Measurements from ENCODE around the gene KDM2B.

KDM2B gene

GRCh38 chr12:121512561-121512960, 68.3 kb downstream of the KDM2B start:
- Histone ChIP-seq H3K36me3 (ENCODE audit: insufficient read depth, low read length) (peaks cover 24% of the 10 kb centered on the region; the same call in 1 of the 2 replicates), H3K27ac (no peak overlapping the region), H3K9me3 (ENCODE audit: low read depth, low read length) (no peaks in the 10 kb centered on the region), H3K4me3 (no peak overlapping the region), H3K9ac (ENCODE audit: insufficient read length) (no peak overlapping the region)
- TF ChIP-seq POLR2AphosphoS5 (IDR thresholded peaks at IDR 0.05; ENCODE audit: borderline replicate concordance, low read depth, low read length), result no peak
- TF ChIP-seq EZH2 (IDR thresholded peaks at IDR 0.05), result no peak
- TF ChIP-seq FOXP2 (optimal IDR thresholded peaks at IDR 0.05; ENCODE audit: control extremely low read depth, extremely low read length, insufficient read depth), result no peak
- no peak for DNase-seq (ENCODE audit: low read depth, low spot score)

- no peak overlapping the region for H3K9ac ChIP-seq (ENCODE audit: insufficient read length)
- H3K9me3 ChIP-seq (ENCODE audit: low read depth, low read length), result no peaks in the 10 kb centered on the region
- TF ChIP-seq FOXP2 (optimal IDR thresholded peaks at IDR 0.05; ENCODE audit: control extremely low read depth, extremely low read length, insufficient read depth) (no peak), EZH2 (IDR thresholded peaks at IDR 0.05) (no peak)
- peaks cover 24% of the 10 kb centered on the region; the same call in 1 of the 2 replicates for H3K36me3 ChIP-seq (ENCODE audit: insufficient read depth, low read length)
- no peak overlapping the region for H3K4me3 ChIP-seq
- no peak overlapping the region for H3K27ac ChIP-seq
- DNase-seq (ENCODE audit: low read depth, low spot score), result no peak
These were observed 68.9 kb downstream of the KDM2B start for GRCh38 chr12:121511916-121512315.

- Histone ChIP-seq H3K36me3 (ENCODE audit: insufficient read depth, low read length) (peaks cover 24% of the 10 kb centered on the region; the same call in 1 of the 2 replicates), H3K4me3 (no peak overlapping the region), H3K9me3 (ENCODE audit: low read depth, low read length) (no peaks in the 10 kb centered on the region), H3K9ac (ENCODE audit: insufficient read length) (no peak overlapping the region), H3K27ac (no peak overlapping the region)
- no peak for DNase-seq (ENCODE audit: low read depth, low spot score)
- TF ChIP-seq FOXP2 (optimal IDR thresholded peaks at IDR 0.05; ENCODE audit: control extremely low read depth, extremely low read length, insufficient read depth) (no peak), EZH2 (IDR thresholded peaks at IDR 0.05) (no peak), POLR2AphosphoS5 (IDR thresholded peaks at IDR 0.05; ENCODE audit: borderline replicate concordance, low read depth, low read length) (no peak)
These were observed 71.5 kb downstream of the KDM2B start for GRCh38 chr12:121509339-121509738.

- peaks cover 24% of the 10 kb centered on the region; the same call in 1 of the 2 replicates for H3K36me3 ChIP-seq (ENCODE audit: insufficient read depth, low read length)
- no peak for DNase-seq (ENCODE audit: low read depth, low spot score)
- H3K4me3 ChIP-seq, result no peak overlapping the region
- TF ChIP-seq POLR2AphosphoS5 (IDR thresholded peaks at IDR 0.05; ENCODE audit: borderline replicate concordance, low read depth, low read length) (no peak), EZH2 (IDR thresholded peaks at IDR 0.05) (no peak), FOXP2 (optimal IDR thresholded peaks at IDR 0.05; ENCODE audit: control extremely low read depth, extremely low read length, insufficient read depth) (no peak)
- H3K27ac ChIP-seq, result no peak overlapping the region
- no peak overlapping the region for H3K9ac ChIP-seq (ENCODE audit: insufficient read length)
- no peaks in the 10 kb centered on the region for H3K9me3 ChIP-seq (ENCODE audit: low read depth, low read length)
These were observed 72.3 kb downstream of the KDM2B start for GRCh38 chr12:121508533-121508932.

- Histone ChIP-seq H3K9ac (ENCODE audit: insufficient read length) (no peak overlapping the region), H3K4me3 (no peak overlapping the region), H3K36me3 (ENCODE audit: insufficient read depth, low read length) (peaks cover 24% of the 10 kb centered on the region; the same call in 1 of the 2 replicates), H3K9me3 (ENCODE audit: low read depth, low read length) (no peaks in the 10 kb centered on the region), H3K27ac (no peak overlapping the region)
- TF ChIP-seq FOXP2 (optimal IDR thresholded peaks at IDR 0.05; ENCODE audit: control extremely low read depth, extremely low read length, insufficient read depth), result no peak
- TF ChIP-seq EZH2 (IDR thresholded peaks at IDR 0.05), result no peak
- no peak for TF ChIP-seq POLR2AphosphoS5 (IDR thresholded peaks at IDR 0.05; ENCODE audit: borderline replicate concordance, low read depth, low read length)
- DNase-seq (ENCODE audit: low read depth, low spot score), result no peak
These were observed 72.8 kb downstream of the KDM2B start for GRCh38 chr12:121507984-121508383.

- no peak for TF ChIP-seq POLR2AphosphoS5 (IDR thresholded peaks at IDR 0.05; ENCODE audit: borderline replicate concordance, low read depth, low read length)
- Histone ChIP-seq H3K36me3 (ENCODE audit: insufficient read depth, low read length) (peaks cover 24% of the 10 kb centered on the region; the same call in 1 of the 2 replicates), H3K4me3 (no peak overlapping the region), H3K27ac (no peak overlapping the region), H3K9ac (ENCODE audit: insufficient read length) (no peak overlapping the region), H3K9me3 (ENCODE audit: low read depth, low read length) (no peaks in the 10 kb centered on the region)
- no peak for DNase-seq (ENCODE audit: low read depth, low spot score)
These were observed 73.6 kb downstream of the KDM2B start for GRCh38 chr12:121507245-121507644.

GRCh38 chr12:121505513-121505912, 75.3 kb downstream of the KDM2B start:
- TF ChIP-seq EZH2 (IDR thresholded peaks at IDR 0.05) (no peak), POLR2AphosphoS5 (IDR thresholded peaks at IDR 0.05; ENCODE audit: borderline replicate concordance, low read depth, low read length) (no peak), FOXP2 (optimal IDR thresholded peaks at IDR 0.05; ENCODE audit: control extremely low read depth, extremely low read length, insufficient read depth) (no peak)
- Histone ChIP-seq H3K4me3 (no peak overlapping the region), H3K9ac (ENCODE audit: insufficient read length) (no peak overlapping the region), H3K27ac (no peak overlapping the region), H3K36me3 (ENCODE audit: insufficient read depth, low read length) (peaks cover 19% of the 10 kb centered on the region; the same call in 1 of the 2 replicates), H3K9me3 (ENCODE audit: low read depth, low read length) (no peaks in the 10 kb centered on the region)
- DNase-seq (ENCODE audit: low read depth, low spot score), result no peak

- H3K9ac ChIP-seq (ENCODE audit: insufficient read length), result no peak overlapping the region
- no peak overlapping the region for H3K4me3 ChIP-seq
- H3K9me3 ChIP-seq (ENCODE audit: low read depth, low read length), result no peaks in the 10 kb centered on the region
- DNase-seq (ENCODE audit: low read depth, low spot score), result no peak
- H3K27ac ChIP-seq, result no peak overlapping the region
- TF ChIP-seq POLR2AphosphoS5 (IDR thresholded peaks at IDR 0.05; ENCODE audit: borderline replicate concordance, low read depth, low read length), result no peak
- no peak for TF ChIP-seq EZH2 (IDR thresholded peaks at IDR 0.05)
- no peak for TF ChIP-seq FOXP2 (optimal IDR thresholded peaks at IDR 0.05; ENCODE audit: control extremely low read depth, extremely low read length, insufficient read depth)
- H3K36me3 ChIP-seq (ENCODE audit: insufficient read depth, low read length), result peaks cover 14% of the 10 kb centered on the region; the same call in 1 of the 2 replicates
These were observed 76.3 kb downstream of the KDM2B start for GRCh38 chr12:121504505-121504904.

GRCh38 chr12:121503395-121503794, 77.4 kb downstream of the KDM2B start:
- Histone ChIP-seq H3K9ac (ENCODE audit: insufficient read length) (no peak overlapping the region), H3K27ac (no peak overlapping the region), H3K4me3 (no peak overlapping the region), H3K9me3 (ENCODE audit: low read depth, low read length) (no peaks in the 10 kb centered on the region), H3K36me3 (ENCODE audit: insufficient read depth, low read length) (peaks cover 6% of the 10 kb centered on the region; the same call in 1 of the 2 replicates)
- no peak for DNase-seq (ENCODE audit: low read depth, low spot score)
- TF ChIP-seq EZH2 (IDR thresholded peaks at IDR 0.05), result no peak
- no peak for TF ChIP-seq FOXP2 (optimal IDR thresholded peaks at IDR 0.05; ENCODE audit: control extremely low read depth, extremely low read length, insufficient read depth)
- no peak for TF ChIP-seq POLR2AphosphoS5 (IDR thresholded peaks at IDR 0.05; ENCODE audit: borderline replicate concordance, low read depth, low read length)

Measured in SK-N-MC (cell line).